ENCODE measurements around the gene ZMAT5.

The ZMAT5 gene

DNA sequence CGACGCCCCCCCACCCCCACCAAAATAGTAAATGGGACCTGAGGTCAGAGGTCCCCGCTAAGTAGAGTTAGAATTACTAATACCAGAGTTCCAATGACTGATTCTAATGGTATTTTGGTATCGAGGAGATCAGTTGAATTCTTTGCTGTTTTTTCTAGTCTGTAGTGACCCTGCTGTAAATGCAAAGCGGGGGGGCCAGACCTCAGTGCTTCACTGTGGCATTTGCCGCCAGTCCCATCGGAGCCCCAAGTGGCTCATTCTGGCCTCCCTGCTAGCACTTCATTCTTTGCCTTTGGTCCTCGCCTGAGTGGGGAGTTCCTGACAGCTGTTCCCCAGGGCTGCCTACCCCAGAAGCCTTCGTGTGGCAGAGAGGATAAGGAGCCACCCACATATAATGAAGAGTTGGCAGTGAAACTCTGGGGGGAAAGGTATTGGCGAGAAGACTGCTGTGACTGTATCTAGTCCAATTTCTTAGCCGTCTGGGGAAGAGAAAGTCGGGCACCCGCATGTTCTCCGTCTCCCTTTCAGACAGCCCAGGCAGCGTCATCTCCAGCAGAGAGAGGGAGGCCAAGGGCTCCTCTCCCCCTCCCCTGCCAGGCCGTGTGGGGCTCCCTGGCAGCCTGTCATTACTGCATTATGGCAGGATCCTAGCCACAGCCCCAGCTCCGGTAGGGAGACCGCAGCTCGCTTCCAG is 66.5 kb downstream of the ZMAT5 start:
- no peak for TF ChIP-seq CTCF (IDR thresholded peaks at IDR 0.05; ENCODE audit: insufficient read depth, low read depth, low read length, missing control alignments)
- H3K4me3 ChIP-seq (ENCODE audit: low read depth, low read length): no peak overlapping the region
- DNase-seq (ENCODE audit: low read depth): no peak

GRCh38 chr22:29697853-29698598 is 68.8 kb downstream of the ZMAT5 start:
- DNase-seq (ENCODE audit: low read depth): no peak
- TF ChIP-seq CTCF (IDR thresholded peaks at IDR 0.05; ENCODE audit: insufficient read depth, low read depth, low read length, missing control alignments): no peak
- no peak overlapping the region for H3K4me3 ChIP-seq (ENCODE audit: low read depth, low read length)

DNA sequence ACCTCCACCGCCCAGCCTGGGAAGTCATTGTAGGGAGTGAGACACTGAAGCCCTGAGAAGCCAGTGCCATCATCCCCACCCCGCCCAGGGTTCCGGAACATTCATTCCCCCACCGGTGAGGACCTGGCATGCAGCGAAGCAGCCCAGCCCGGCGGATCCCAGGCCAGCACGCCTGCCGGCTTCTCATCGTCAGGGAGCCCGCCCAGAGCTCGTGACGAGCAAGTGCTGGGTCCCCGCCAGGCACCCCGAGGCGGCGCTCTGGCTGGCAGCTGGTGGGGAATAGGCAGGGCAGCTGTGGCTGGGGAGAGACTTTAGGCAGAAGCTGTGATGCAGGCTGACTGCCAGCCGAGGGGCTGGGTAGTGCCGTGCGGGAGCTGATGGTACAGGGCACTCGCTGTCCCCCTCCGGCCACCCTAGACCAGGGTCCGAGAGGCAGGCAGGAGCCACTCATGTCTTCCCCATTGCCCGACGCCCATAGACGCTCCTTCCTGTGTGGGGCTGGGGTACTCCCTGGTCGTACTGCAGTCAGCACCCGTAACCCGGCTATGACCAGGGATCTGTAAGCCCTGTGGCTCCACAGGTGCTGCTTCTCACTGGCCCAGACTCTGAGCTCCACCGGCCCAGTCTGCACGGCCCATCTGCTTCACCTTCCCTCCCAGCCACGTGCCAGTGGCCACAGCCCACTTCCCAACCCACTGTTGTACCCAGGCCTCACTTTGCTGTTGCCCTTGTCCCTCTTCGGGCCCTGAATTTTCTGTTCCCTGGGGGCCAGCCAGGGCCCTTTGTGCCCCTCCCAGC is 71.5 kb downstream of the ZMAT5 start:
- DNase-seq (ENCODE audit: low read depth): no peak
- no peak overlapping the region for H3K4me3 ChIP-seq (ENCODE audit: low read depth, low read length)
- TF ChIP-seq CTCF (IDR thresholded peaks at IDR 0.05; ENCODE audit: insufficient read depth, low read depth, low read length, missing control alignments): no peak

GRCh38 chr22:29693671-29694070 is 73.1 kb downstream of the ZMAT5 start:
- no peak for DNase-seq (ENCODE audit: low read depth)
- TF ChIP-seq CTCF (IDR thresholded peaks at IDR 0.05; ENCODE audit: insufficient read depth, low read depth, low read length, missing control alignments): no peak
- H3K4me3 ChIP-seq (ENCODE audit: low read depth, low read length): no peak overlapping the region

DNA sequence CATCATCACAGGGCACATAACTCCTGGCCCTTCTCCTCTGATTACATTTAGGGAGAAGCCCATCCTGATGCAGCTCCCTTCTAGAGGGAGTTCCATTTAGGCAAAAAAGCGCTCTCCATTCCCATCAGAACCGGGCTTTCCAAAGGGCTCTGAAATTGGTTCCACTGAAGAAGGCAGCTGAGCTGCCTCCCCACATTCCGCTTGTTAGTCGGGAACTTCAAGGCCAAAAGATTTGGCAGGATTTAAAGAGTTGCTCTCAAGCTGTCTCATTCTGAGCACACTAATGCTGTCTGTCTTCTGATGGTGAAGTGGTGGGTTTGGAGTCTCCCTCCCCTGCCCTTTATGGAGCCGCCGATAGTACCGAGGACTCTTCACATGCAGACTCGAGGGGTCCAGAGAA is 73.6 kb downstream of the ZMAT5 start:
- H3K4me3 ChIP-seq (ENCODE audit: low read depth, low read length): no peak overlapping the region
- no peak for DNase-seq (ENCODE audit: low read depth)
- TF ChIP-seq CTCF (IDR thresholded peaks at IDR 0.05; ENCODE audit: insufficient read depth, low read depth, low read length, missing control alignments): no peak

DNA sequence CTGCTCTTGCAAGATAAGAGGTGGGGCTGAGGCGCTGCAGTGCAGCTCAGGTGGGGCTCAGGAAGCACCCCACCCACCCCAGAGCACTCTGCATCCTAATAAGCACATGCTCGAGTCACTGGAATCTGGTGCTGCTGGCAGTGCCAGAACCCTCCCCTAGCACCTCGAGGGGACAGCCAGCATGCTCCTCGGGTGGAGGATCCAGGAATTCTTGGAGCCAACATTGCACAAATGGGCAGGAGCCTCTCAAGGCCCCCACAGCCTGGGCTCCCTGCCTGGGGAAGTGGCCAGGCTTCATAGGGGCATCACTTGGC is 74.5 kb downstream of the ZMAT5 start:
- DNase-seq (ENCODE audit: low read depth): no peak
- TF ChIP-seq CTCF (IDR thresholded peaks at IDR 0.05; ENCODE audit: insufficient read depth, low read depth, low read length, missing control alignments): no peak
- H3K4me3 ChIP-seq (ENCODE audit: low read depth, low read length): no peak overlapping the region
